Progenitor cell of endocrine pancreas (in vitro differentiated cells): ENCODE results near the gene UGT1A5. TPM values are rescaled to one million over a fixed set of nuclear protein-coding genes. Genes with fewer than 3 reads are reported as not detected.

Experiments
- DNase-seq: peaks from one replicate; pipeline ENCODE4 v3.0.0; 2021; ENCODE audit warnings: low spot score; ENCODE audit not compliant: unreplicated experiment
- H3K27ac Mint-ChIP-seq: 2 replicates; pipeline ENCODE4 v1.8.0; 2021; ENCODE audit warnings: mild to moderate bottlenecking, moderate library complexity, mixed read lengths
- H3K27me3 Mint-ChIP-seq: 2 replicates; pipeline ENCODE4 v1.8.0; 2021; ENCODE audit warnings: mixed read lengths
- H3K36me3 Mint-ChIP-seq: 2 replicates; pipeline ENCODE4 v1.8.0; 2022; ENCODE audit warnings: mixed read lengths; ENCODE audit not compliant: insufficient read depth
- H3K4me1 Mint-ChIP-seq: 2 replicates; pipeline ENCODE4 v1.8.0; 2021; ENCODE audit warnings: low read depth, mixed read lengths
- H3K4me3 Mint-ChIP-seq: 2 replicates; pipeline ENCODE4 v1.8.0; 2021; ENCODE audit warnings: low read depth, mild to moderate bottlenecking, moderate library complexity, mixed read lengths
- H3K9me3 Mint-ChIP-seq: 2 replicates; pipeline ENCODE4 v1.8.0; 2021; ENCODE audit warnings: low read depth, mixed read lengths
- total RNA-seq: library from RNA; stranded (reverse); gene quantifications from 2 replicates; pipeline ENCODE4 v1.2.1, GENCODE V29; 2021
- TF ChIP-seq, protein P1 (sequence below): fragments of 200-600 bp; sonication (generic); IDR thresholded peaks from one replicate; pipeline ENCODE4 v1.5.0; 2021; ENCODE audit warnings: antibody characterized with exemption, mild to moderate bottlenecking; ENCODE audit not compliant: unreplicated experiment

UGT1A5 gene
- total RNA-seq, 1 donor from 2014 or later: not detected

DNA sequence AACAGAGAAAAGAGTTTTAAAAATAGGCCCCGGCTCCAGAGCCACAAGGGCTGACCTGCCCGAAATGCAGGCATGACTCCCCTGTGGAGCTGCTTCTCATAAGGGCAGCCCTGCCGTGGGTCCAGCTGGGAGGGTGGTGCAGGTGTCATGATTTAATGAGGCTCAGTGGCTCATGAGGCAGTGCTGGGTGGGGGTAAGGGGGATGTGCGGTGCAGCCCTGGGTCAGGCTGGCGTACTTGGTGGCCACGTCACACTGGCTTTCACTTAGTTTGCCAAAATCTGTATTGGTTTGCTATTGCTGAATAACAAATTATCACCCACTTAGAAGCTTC is 108.0 kb downstream of the UGT1A5 start:
- no peak for DNase-seq
- Mint-ChIP-seq H3K4me1 (no peaks in the 10 kb centered on the region), H3K27me3 (peaks cover 2% of the 10 kb centered on the region), H3K27ac (no peak overlapping the region), H3K36me3 (peaks cover 1% of the 10 kb centered on the region), H3K4me3 (no peak overlapping the region), H3K9me3 (no peaks in the 10 kb centered on the region)
- TF ChIP-seq, protein P1, sequence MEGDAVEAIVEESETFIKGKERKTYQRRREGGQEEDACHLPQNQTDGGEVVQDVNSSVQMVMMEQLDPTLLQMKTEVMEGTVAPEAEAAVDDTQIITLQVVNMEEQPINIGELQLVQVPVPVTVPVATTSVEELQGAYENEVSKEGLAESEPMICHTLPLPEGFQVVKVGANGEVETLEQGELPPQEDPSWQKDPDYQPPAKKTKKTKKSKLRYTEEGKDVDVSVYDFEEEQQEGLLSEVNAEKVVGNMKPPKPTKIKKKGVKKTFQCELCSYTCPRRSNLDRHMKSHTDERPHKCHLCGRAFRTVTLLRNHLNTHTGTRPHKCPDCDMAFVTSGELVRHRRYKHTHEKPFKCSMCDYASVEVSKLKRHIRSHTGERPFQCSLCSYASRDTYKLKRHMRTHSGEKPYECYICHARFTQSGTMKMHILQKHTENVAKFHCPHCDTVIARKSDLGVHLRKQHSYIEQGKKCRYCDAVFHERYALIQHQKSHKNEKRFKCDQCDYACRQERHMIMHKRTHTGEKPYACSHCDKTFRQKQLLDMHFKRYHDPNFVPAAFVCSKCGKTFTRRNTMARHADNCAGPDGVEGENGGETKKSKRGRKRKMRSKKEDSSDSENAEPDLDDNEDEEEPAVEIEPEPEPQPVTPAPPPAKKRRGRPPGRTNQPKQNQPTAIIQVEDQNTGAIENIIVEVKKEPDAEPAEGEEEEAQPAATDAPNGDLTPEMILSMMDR: no peak

DNA sequence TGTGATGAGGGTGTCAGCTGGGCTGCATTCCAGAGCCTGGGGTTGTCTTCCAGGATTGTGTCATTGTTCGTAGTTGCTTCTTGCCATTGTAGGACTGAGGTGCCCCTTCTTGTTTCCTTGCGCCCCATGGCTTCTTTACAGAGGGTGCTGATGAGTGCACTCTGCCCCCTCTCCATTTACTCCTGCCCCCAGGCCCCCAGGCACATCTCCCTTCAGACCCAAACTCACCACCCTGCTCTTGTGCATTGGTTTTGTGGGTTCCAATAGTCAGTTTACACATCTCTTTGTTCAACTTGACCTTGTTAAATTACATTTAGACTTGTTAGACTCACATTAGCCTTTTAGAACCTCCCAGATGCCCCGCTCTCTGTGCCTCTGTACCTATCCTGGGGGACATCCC is 108.5 kb downstream of the UGT1A5 start:
- DNase-seq: no peak
- peaks cover 1% of the 10 kb centered on the region for H3K36me3 Mint-ChIP-seq
- peaks cover 2% of the 10 kb centered on the region for H3K27me3 Mint-ChIP-seq
- TF ChIP-seq, protein P1: no peak
- no peaks in the 10 kb centered on the region for H3K4me1 Mint-ChIP-seq
- peaks cover under 1% of the 10 kb centered on the region for H3K9me3 Mint-ChIP-seq
- H3K27ac Mint-ChIP-seq: no peak overlapping the region
- H3K4me3 Mint-ChIP-seq: no peak overlapping the region

DNA sequence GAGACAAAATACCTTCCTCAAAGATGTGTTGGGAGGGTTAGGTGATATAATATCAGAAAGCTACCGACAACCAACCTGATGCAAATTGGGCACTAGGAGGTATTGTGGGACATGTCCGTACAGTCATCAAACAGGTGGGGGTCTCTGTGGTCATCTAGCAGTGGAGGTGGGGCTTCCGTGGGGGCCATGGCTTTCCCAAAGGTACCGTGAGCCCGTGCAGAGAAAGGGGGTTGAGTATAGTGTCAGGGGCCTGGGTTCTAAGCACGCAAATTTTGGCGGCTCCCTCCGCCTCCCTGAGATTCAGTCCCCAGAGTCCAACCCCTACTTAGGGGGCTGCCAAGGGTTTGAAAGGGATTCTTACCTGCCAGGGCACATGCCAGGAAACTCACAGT is 109.0 kb downstream of the UGT1A5 start:
- DNase-seq: no peak
- no peak overlapping the region for H3K4me3 Mint-ChIP-seq
- no peaks in the 10 kb centered on the region for H3K4me1 Mint-ChIP-seq
- peaks cover 3% of the 10 kb centered on the region for H3K9me3 Mint-ChIP-seq
- TF ChIP-seq, protein P1: no peak
- H3K27me3 Mint-ChIP-seq: peaks cover 2% of the 10 kb centered on the region
- H3K27ac Mint-ChIP-seq: no peak overlapping the region
- H3K36me3 Mint-ChIP-seq: peaks cover 1% of the 10 kb centered on the region

DNA sequence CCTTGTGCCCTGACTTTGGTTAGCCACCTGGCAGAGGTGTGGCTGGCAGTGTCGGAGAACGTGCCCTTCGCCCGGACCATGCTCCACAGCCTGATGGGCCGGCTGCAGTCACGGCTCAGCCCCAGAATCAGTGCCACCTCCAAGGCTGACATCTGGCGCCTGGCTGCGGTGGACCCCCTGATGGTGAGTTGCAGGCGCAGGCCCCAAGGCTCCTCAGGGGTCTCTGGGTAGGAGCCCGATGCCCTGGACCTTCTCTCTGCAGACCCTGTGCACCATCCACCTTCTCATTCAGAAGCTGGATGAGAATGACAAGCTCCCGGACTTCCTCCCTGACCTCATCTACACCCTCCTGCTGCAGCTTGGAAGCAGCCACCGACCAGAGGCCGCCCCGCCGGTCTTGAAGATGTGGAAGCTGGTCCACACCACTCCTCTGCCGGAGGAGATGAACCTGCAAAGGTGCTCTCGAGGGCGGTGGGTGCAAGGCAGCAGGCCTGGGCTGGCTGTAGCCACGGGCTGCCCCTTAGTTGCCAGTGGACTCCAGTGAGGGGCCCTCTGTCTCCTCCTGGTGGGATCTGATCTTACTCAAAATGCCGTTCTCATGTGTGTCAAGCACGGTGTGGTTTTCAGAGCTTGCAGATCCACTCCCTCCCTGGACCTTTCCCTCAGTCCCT is 109.5 kb downstream of the UGT1A5 start:
- Mint-ChIP-seq H3K27ac (no peak overlapping the region), H3K4me3 (no peak overlapping the region), H3K36me3 (peaks cover 1% of the 10 kb centered on the region), H3K27me3 (peaks cover 2% of the 10 kb centered on the region), H3K9me3 (peaks cover 3% of the 10 kb centered on the region), H3K4me1 (no peaks in the 10 kb centered on the region)
- TF ChIP-seq, protein P1: no peak
- DNase-seq: no peak

Other genes starting within 250 kb of the UGT1A5 start
- gene USP40, start 146.1 kb upstream of the UGT1A5 start, total RNA-seq: 36.9 and 38.3 TPM in 2 replicates
- not detected in 2 replicates for gene UGT1A8, start 95.3 kb upstream of the UGT1A5 start, total RNA-seq
- gene UGT1A10, start 76.5 kb upstream of the UGT1A5 start, total RNA-seq: not detected in 2 replicates
- gene UGT1A9, start 41.0 kb upstream of the UGT1A5 start, total RNA-seq: not detected in 2 replicates
- not detected in 2 replicates for gene UGT1A7, start 31.0 kb upstream of the UGT1A5 start, total RNA-seq
- gene UGT1A6, start 20.0 kb upstream of the UGT1A5 start, total RNA-seq: not detected in 2 replicates
- not detected in 2 replicates for gene UGT1A4, start 5.8 kb downstream of the UGT1A5 start, total RNA-seq
- gene UGT1A3, start 16.1 kb downstream of the UGT1A5 start, total RNA-seq: not detected in 2 replicates
- gene UGT1A1, start 47.4 kb downstream of the UGT1A5 start, total RNA-seq: not detected in 2 replicates
- not detected in 2 replicates for gene MROH2A, start 65.4 kb downstream of the UGT1A5 start, total RNA-seq
- gene HJURP, start 141.6 kb downstream of the UGT1A5 start, total RNA-seq: 22.0 and 23.1 TPM in 2 replicates
- not detected in 2 replicates for gene TRPM8, start 204.5 kb downstream of the UGT1A5 start, total RNA-seq